Activated naive CD4-positive, alpha-beta T cell treated with anti-CD3 and anti-CD28 coated beads for 36 hours (primary cell): ENCODE results near the gene CAMTA1. TPM values are rescaled to one million over a fixed set of nuclear protein-coding genes. Genes with fewer than 3 reads are reported as not detected.

Experiments used
- CTCF ChIA-PET: fragments of 350-600 bp; sonication (Branson Sonifier 250); formaldehyde crosslinking; loops from one replicate; lab custom pipeline; 2021; ENCODE audit warnings: antibody characterized with exemption; lab: Charles Lee
- DNase-seq: peaks from one replicate; pipeline ENCODE4 v3.0.0-alpha.2; 2020
- H3K27ac Mint-ChIP-seq: one replicate; pipeline ENCODE4 v1.8.0; 2021; ENCODE audit warnings: mild to moderate bottlenecking, mixed read lengths
- H3K27me3 Mint-ChIP-seq: one replicate; pipeline ENCODE4 v1.8.0; 2021; ENCODE audit warnings: low read depth, mixed read lengths
- H3K36me3 Mint-ChIP-seq: one replicate; pipeline ENCODE4 v1.8.0; 2021; ENCODE audit warnings: low read depth, mixed read lengths
- H3K4me1 Mint-ChIP-seq: one replicate; pipeline ENCODE4 v1.8.0; 2021; ENCODE audit warnings: low read depth, mixed read lengths
- H3K4me3 Mint-ChIP-seq: one replicate; pipeline ENCODE4 v1.8.0; 2021; ENCODE audit warnings: mild to moderate bottlenecking, moderate library complexity, mixed read lengths
- H3K9me3 Mint-ChIP-seq: one replicate; pipeline ENCODE4 v1.8.0; 2021; ENCODE audit warnings: mixed read lengths
- intact Hi-C: fragments of 100-400 bp; cut with micrococcal nuclease; formaldehyde crosslinking; loops from one replicate; pipeline ENCODE4 v1.15.1; 2023
- total RNA-seq, 2 experiments: library from RNA; stranded (reverse); gene quantifications; one replicate each; pipeline ENCODE4 v1.2.3, GENCODE V29; 2021

The CAMTA1 gene
- total RNA-seq, 2 experiments from 2014 or later, result 61.5 to 70.9 TPM

- H3K27ac Mint-ChIP-seq, result no peak overlapping the region
- no peak overlapping the region for H3K4me3 Mint-ChIP-seq
- CTCF ChIA-PET, result no interaction called here
- intact Hi-C loops, result no loop called here
- H3K36me3 Mint-ChIP-seq, result no peaks in the 10 kb centered on the region
- DNase-seq, result no peak
- peaks cover 8% of the 10 kb centered on the region for H3K27me3 Mint-ChIP-seq
- no peaks in the 10 kb centered on the region for H3K4me1 Mint-ChIP-seq
- no peaks in the 10 kb centered on the region for H3K9me3 Mint-ChIP-seq
These were observed 442.4 kb downstream of the CAMTA1 start for GRCh38 chr1:7227654-7228053.

- Mint-ChIP-seq H3K36me3 (no peaks in the 10 kb centered on the region), H3K27me3 (peaks cover 6% of the 10 kb centered on the region), H3K4me3 (no peak overlapping the region), H3K9me3 (no peaks in the 10 kb centered on the region), H3K27ac (no peak overlapping the region), H3K4me1 (no peaks in the 10 kb centered on the region)
- intact Hi-C loops, result no loop called here
- CTCF ChIA-PET, result no interaction called here
- DNase-seq, result no peak
These were observed 443.2 kb downstream of the CAMTA1 start for GRCh38 chr1:7228252-7228961.

- H3K27me3 Mint-ChIP-seq, result peaks cover 6% of the 10 kb centered on the region
- no peaks in the 10 kb centered on the region for H3K4me1 Mint-ChIP-seq
- intact Hi-C loops, result no loop called here
- DNase-seq, result no peak
- H3K36me3 Mint-ChIP-seq, result no peaks in the 10 kb centered on the region
- H3K4me3 Mint-ChIP-seq, result no peak overlapping the region
- no peaks in the 10 kb centered on the region for H3K9me3 Mint-ChIP-seq
- H3K27ac Mint-ChIP-seq, result no peak overlapping the region
- CTCF ChIA-PET, result no interaction called here
These were observed 443.9 kb downstream of the CAMTA1 start for GRCh38 chr1:7229186-7229585.

GRCh38 chr1:7229696-7230631, 444.7 kb downstream of the CAMTA1 start:
- H3K9me3 Mint-ChIP-seq, result no peaks in the 10 kb centered on the region
- no peaks in the 10 kb centered on the region for H3K36me3 Mint-ChIP-seq
- intact Hi-C loops, result no loop called here
- H3K27ac Mint-ChIP-seq, result no peak overlapping the region
- H3K4me1 Mint-ChIP-seq, result no peaks in the 10 kb centered on the region
- H3K4me3 Mint-ChIP-seq, result no peak overlapping the region
- peaks cover 6% of the 10 kb centered on the region for H3K27me3 Mint-ChIP-seq
- CTCF ChIA-PET, result no interaction called here
- no peak for DNase-seq

- H3K36me3 Mint-ChIP-seq, result no peaks in the 10 kb centered on the region
- CTCF ChIA-PET, result no interaction called here
- no peaks in the 10 kb centered on the region for H3K9me3 Mint-ChIP-seq
- DNase-seq, result no peak
- H3K27ac Mint-ChIP-seq, result no peak overlapping the region
- intact Hi-C loops, result no loop called here
- peaks cover 16% of the 10 kb centered on the region for H3K27me3 Mint-ChIP-seq
- H3K4me1 Mint-ChIP-seq, result no peaks in the 10 kb centered on the region
- H3K4me3 Mint-ChIP-seq, result no peak overlapping the region
These were observed 447.4 kb downstream of the CAMTA1 start for GRCh38 chr1:7232441-7233236.

- Mint-ChIP-seq H3K4me3 (no peak overlapping the region), H3K9me3 (no peaks in the 10 kb centered on the region), H3K27me3 (peaks cover 21% of the 10 kb centered on the region), H3K36me3 (no peaks in the 10 kb centered on the region), H3K27ac (no peak overlapping the region), H3K4me1 (no peaks in the 10 kb centered on the region)
- intact Hi-C loops, result no loop called here
- DNase-seq, result no peak
- CTCF ChIA-PET, result no interaction called here
These were observed 447.9 kb downstream of the CAMTA1 start for GRCh38 chr1:7233237-7233540.

- H3K4me3 Mint-ChIP-seq, result no peak overlapping the region
These were observed 448.6 kb downstream of the CAMTA1 start for GRCh38 chr1:7233646-7234470.

GRCh38 chr1:7234471-7234755, 449.2 kb downstream of the CAMTA1 start:
- H3K27me3 Mint-ChIP-seq, result peaks cover 21% of the 10 kb centered on the region
- H3K36me3 Mint-ChIP-seq, result no peaks in the 10 kb centered on the region
- CTCF ChIA-PET, result no interaction called here
- H3K27ac Mint-ChIP-seq, result no peak overlapping the region
- no peak overlapping the region for H3K4me3 Mint-ChIP-seq
- H3K9me3 Mint-ChIP-seq, result no peaks in the 10 kb centered on the region
- H3K4me1 Mint-ChIP-seq, result no peaks in the 10 kb centered on the region
- no peak for DNase-seq
- intact Hi-C loops, result no loop called here

More at GRCh38 chr1:7233646-7234470, 448.6 kb downstream of the CAMTA1 start:
- Mint-ChIP-seq H3K36me3 (no peaks in the 10 kb centered on the region), H3K27me3 (peaks cover 21% of the 10 kb centered on the region), H3K9me3 (no peaks in the 10 kb centered on the region), H3K4me1 (no peaks in the 10 kb centered on the region), H3K27ac (no peak overlapping the region)
- intact Hi-C loops, result no loop called here
- DNase-seq, result no peak
- CTCF ChIA-PET, result no interaction called here

- no peak overlapping the region for H3K27ac Mint-ChIP-seq
- DNase-seq, result no peak
- H3K36me3 Mint-ChIP-seq, result no peaks in the 10 kb centered on the region
- no peaks in the 10 kb centered on the region for H3K9me3 Mint-ChIP-seq
- intact Hi-C loops, result loop anchor here (5.0 kb wide), 1 partner anchor 296 kb away; no protein-coding TSS in a partner anchor
- H3K4me1 Mint-ChIP-seq, result no peaks in the 10 kb centered on the region
- peaks cover 24% of the 10 kb centered on the region for H3K27me3 Mint-ChIP-seq
- no peak overlapping the region for H3K4me3 Mint-ChIP-seq
- CTCF ChIA-PET, result no interaction called here
These were observed 450.7 kb downstream of the CAMTA1 start for GRCh38 chr1:7235871-7236517.

- intact Hi-C loops, result loop anchor here (5.0 kb wide), 1 partner anchor 295 kb away; no protein-coding TSS in a partner anchor
- H3K27ac Mint-ChIP-seq, result no peak overlapping the region
- H3K27me3 Mint-ChIP-seq, result peaks cover 24% of the 10 kb centered on the region
- CTCF ChIA-PET, result no interaction called here
- DNase-seq, result no peak
- H3K4me1 Mint-ChIP-seq, result no peaks in the 10 kb centered on the region
- H3K4me3 Mint-ChIP-seq, result no peak overlapping the region
- no peaks in the 10 kb centered on the region for H3K36me3 Mint-ChIP-seq
- H3K9me3 Mint-ChIP-seq, result no peaks in the 10 kb centered on the region
These were observed 451.7 kb downstream of the CAMTA1 start for GRCh38 chr1:7236844-7237515.

- no peaks in the 10 kb centered on the region for H3K4me1 Mint-ChIP-seq
- H3K9me3 Mint-ChIP-seq, result no peaks in the 10 kb centered on the region
- H3K36me3 Mint-ChIP-seq, result no peaks in the 10 kb centered on the region
- CTCF ChIA-PET, result no interaction called here
- no peak overlapping the region for H3K27ac Mint-ChIP-seq
- no peak for DNase-seq
- H3K4me3 Mint-ChIP-seq, result no peak overlapping the region
- peaks cover 26% of the 10 kb centered on the region for H3K27me3 Mint-ChIP-seq
- intact Hi-C loops, result no loop called here
These were observed 461.9 kb downstream of the CAMTA1 start for GRCh38 chr1:7247158-7247557.
